Measurements from ENCODE around the gene TAS2R31.
"Not testable (repeated sequence)": the region's sequence is repeated elsewhere in the genome, so short reads cannot be mapped to it uniquely, and the experiment has no call there.

TAS2R31 gene

DNA sequence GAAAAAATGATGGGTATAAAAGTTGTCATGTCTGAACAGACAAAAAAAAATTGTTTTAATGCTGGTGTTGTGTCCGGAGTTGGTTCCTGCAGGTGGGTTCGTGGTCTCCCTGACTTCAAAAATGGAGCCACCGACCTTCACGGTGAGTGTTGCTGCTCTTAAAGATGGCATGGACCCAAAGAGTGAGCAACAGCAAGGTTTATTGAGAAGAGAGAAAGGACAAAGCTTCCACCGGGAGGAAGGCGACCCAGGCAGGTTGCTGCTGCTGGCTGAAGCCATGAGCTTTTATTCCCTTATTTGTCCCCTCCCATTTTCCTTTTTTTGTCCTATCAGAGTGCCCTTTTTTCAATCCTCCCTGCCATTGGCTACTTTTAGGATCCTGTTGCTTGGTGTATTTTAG lies at the start of gene TAS2R31:
Gene TAS2R31, minus strand, starts transcription at position 101 of the 400 bp plus-strand sequence. Its CDS starts 72 bp downstream, at position 29.
- in situ Hi-C loops (cut with HindIII; ENCODE audit: low sequenced_read_pairs), result no loop called here

DNA sequence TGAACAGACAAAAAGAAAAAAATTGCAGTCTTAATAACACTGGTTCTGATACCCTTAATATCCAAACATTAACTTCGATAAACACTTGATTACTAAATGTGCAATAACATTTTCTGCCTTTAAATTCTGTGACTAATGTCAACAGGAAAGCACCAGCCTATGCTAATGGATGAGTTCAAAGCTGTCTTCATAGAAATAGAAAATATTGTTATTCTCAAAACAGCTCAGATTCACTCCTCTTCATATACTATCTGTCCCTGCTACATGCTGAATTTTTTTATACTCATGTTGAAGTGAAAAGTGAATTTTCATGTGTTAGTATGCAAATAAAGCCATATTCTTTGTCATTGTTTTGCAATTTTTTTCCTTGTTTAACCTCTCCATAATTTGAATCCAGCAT lies 47.0 kb upstream of the TAS2R31 start:
- in situ Hi-C loops (cut with HindIII; ENCODE audit: low sequenced_read_pairs), result loop anchor here (10.0 kb wide), 1 partner anchor 63 kb away; no protein-coding TSS in a partner anchor

DNA sequence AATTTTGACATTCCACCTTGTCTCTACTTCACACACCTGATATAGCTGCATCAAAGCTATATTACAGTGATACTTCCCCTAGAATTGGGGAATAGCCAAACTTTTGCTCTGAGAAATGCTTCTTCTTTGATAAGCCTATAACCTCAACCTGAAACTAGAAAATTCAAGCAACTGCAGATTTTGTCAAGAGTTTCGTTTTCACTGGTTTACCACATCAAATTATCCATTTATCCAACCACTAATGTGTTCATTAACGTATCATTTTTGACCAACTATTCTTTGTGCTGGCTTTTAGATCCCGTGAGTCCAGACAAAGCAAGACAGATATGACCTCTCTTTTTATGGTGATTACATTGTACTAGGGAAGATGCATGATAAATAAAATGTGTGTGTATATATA lies 44.4 kb upstream of the TAS2R31 start:
- in situ Hi-C loops (cut with HindIII; ENCODE audit: low sequenced_read_pairs), result loop anchor here (10.0 kb wide), 1 partner anchor 61 kb away; no protein-coding TSS in a partner anchor

DNA sequence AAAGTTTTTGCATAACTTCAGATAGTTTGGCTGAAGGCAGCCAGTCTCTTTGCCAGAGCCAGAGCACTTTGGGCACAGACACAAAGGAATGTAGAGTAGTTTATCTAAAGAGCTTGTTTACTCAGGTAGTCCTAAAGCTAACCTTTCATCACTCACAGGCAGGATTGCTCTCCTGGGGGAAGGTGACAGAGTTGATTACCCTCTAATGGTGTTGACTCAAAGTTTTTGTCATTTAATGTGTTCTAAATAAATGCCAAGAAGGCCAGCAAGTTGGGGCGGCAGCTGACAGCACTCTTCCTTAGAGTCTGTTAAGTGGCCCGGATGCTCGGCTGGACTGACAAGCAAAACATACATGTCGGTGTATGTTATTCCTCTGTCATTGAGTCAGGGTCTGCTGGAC lies 40.2 kb upstream of the TAS2R31 start:
- in situ Hi-C loops (cut with HindIII; ENCODE audit: low sequenced_read_pairs), result loop anchor here (10.0 kb wide), 1 partner anchor 57 kb away; no protein-coding TSS in a partner anchor

DNA sequence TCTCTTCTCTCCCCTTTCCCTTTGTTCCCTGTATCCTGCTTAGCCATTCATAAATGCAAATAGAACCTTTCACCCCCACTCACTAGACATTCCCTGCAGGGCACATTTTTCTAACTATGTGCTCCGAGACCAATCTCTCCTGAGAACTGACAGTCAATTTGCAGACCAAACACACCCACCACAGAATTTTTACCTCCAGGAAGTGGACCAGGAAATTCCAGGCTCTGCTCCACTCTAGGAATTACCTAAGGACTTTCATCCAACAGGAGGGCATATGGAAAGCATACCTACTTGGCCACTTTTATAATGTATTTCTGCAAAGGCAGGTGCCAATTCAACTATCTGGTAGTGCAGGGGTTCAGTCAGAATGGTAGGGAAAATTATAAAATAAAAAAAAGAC lies 39.8 kb upstream of the TAS2R31 start:
- in situ Hi-C loops (cut with HindIII; ENCODE audit: low sequenced_read_pairs), result loop anchor here (10.0 kb wide), 1 partner anchor 56 kb away; no protein-coding TSS in a partner anchor

DNA sequence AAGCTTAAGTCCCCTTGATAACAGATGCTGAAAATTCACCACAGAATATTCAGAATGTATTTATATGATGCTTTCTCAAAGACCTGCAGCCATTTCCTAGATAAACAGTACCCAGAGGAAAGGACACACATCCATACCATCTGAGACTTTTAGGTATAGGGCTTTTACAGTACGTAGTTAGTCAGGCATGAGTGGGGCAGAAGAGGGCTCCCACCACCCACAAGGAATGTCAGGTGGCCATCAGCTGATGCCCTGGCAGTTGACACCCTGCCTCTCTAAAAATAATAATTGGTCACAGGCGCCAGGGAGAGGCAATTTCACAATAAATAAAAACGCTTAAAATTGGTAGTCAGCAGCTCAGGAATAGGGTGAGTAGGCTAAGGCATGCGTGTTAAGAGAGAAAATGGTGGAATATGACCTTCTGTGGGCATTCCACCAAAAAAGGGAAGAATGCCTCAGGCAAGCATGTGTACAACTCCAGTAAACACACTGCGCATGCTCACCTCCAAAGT lies 38.7 kb upstream of the TAS2R31 start:
- in situ Hi-C loops (cut with HindIII; ENCODE audit: low sequenced_read_pairs), result loop anchor here (10.0 kb wide), 1 partner anchor 55 kb away; no protein-coding TSS in a partner anchor

GRCh38 chr12:11067514-11067913 lies 36.3 kb upstream of the TAS2R31 start:
- in situ Hi-C loops (cut with HindIII; ENCODE audit: low sequenced_read_pairs), result no loop called here

- in situ Hi-C loops (cut with HindIII; ENCODE audit: low sequenced_read_pairs), result not testable (repeated sequence)
Observed at GRCh38 chr12:11062194-11062593, 31.0 kb upstream of the TAS2R31 start, which contains the start of gene TAS2R46. TSS of gene TAS2R46 (minus strand) at chr12:11062294. CDS start at chr12:11062294, 0 bp downstream.

DNA sequence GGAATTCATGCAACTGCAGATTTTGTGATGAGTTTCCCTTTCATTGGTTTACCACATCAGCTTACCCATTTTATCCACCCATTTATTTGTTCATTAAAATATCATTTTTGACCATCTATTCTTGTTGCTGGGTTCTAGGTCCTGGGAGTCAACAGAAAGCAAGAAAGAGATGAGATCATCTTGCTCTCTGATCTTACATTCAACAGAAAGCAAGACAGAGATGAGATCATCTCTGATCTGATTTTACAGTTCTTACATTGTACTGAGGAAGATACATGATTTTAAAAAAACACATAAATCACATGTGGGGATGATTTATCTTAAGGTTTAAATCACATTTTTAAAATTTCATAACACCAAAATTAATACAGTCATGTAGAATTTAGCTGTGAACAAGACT lies 28.6 kb upstream of the TAS2R31 start:
- in situ Hi-C loops (cut with HindIII; ENCODE audit: low sequenced_read_pairs), result no loop called here

DNA sequence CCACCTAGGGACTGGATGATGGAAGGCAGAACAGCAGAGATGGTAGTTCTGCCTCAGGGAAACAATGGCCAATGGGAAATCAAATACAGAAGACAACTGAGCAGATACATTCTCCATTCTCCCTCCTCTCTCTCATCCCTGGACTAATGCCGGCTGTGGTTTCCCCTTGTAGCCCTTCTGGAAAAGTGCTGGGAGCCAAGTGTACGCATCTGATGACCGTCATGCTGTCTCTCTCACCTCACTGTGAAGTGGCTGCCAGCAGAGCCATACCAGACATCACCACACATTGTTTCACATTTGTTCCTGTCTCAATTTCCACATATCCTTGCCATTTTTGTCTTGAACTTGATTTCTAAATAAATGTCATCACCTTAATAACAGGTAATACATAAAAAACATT lies 27.8 kb upstream of the TAS2R31 start:
- in situ Hi-C loops (cut with HindIII; ENCODE audit: low sequenced_read_pairs), result no loop called here

GRCh38 chr12:11055306-11055705 lies 24.1 kb upstream of the TAS2R31 start:
- in situ Hi-C loops (cut with HindIII; ENCODE audit: low sequenced_read_pairs), result no loop called here

GRCh38 chr12:11049806-11050531 lies 18.8 kb upstream of the TAS2R31 start:
- in situ Hi-C loops (cut with HindIII; ENCODE audit: low sequenced_read_pairs), result not testable (repeated sequence)

- in situ Hi-C loops (cut with HindIII; ENCODE audit: low sequenced_read_pairs), result not testable (repeated sequence)
Observed at GRCh38 chr12:11041366-11041765, 10.2 kb upstream of the TAS2R31 start.

DNA sequence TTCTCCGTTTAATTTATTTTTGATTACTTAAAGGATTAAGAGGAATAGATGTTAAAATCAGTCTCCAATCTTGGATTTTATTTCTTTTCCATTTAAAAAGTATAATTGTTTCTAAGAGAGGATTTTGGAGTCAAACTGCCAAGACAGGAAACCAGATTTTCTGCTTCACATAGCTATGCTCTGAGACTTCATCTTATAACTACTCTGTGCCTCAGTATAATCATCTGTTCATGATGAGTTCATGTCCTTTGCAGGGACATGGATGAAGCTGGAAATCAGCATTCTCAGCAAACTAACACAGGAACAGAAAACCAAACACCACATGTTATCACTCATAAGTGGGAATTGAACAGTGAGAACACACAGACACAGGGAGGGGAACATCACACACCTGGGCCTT lies 9.0 kb upstream of the TAS2R31 start:
- in situ Hi-C loops (cut with HindIII; ENCODE audit: low sequenced_read_pairs), result no loop called here

- in situ Hi-C loops (cut with HindIII; ENCODE audit: low sequenced_read_pairs), result no loop called here
Observed at GRCh38 chr12:11039171-11039570, 8.0 kb upstream of the TAS2R31 start.

DNA sequence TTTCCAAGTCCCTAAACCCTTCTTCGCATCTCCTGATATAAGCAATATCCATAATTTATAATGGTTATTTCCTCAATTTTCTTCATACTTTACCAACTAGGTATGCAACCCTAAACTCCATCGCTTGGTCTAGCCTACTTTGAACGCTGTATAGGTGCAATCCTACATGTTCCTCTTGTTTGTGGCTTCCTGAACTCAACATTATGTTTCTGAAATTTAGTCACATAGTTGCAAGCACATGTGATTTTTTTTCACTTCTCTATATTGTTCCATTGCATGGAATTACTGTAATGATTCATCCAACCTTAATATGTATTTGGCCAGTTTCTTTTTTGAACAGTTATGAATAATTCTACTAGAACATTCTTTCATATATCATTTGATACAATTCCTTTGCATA lies 2.8 kb upstream of the TAS2R31 start:
- in situ Hi-C loops (cut with HindIII; ENCODE audit: low sequenced_read_pairs), result not testable (repeated sequence)

- in situ Hi-C loops (cut with HindIII; ENCODE audit: low sequenced_read_pairs), result no loop called here
Observed at GRCh38 chr12:11026118-11026517, 5.1 kb downstream of the TAS2R31 start.

DNA sequence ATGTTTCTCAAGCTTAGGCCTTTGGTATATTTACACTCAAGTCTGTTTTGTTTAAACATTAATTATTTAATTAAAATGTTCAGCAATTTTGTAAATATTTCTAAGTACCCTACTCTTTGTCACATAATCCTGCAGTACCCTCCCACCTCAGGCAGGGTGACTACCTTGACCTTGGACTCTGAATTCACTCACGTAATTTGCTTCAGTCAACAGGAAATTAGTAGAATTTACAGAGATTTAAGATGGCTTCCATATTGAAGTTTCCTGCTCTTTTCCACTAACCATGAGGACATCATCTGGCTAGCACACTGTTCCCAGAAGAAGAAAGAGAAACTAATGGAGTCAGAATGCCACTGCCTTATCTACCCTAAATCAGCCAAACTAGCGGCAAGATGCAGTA lies 7.8 kb downstream of the TAS2R31 start:
- in situ Hi-C loops (cut with HindIII; ENCODE audit: low sequenced_read_pairs), result no loop called here

DNA sequence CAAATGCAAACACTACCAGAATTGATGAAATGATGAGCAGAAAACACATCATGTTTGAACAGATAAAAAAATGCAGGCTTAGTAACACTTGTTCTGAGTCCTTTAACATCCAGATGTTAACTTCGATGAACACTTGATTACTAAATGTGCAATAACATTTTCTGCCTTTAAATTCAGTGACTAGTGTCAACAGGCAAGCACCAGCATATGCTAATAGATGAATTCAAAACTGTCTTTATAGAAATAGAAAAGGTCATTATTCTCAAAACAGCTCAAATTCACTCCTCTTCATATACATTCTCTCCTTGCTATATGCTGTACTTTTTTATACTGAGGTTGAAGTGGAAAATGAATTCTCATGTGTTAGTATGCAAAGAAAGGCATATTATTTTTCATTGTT lies 8.7 kb downstream of the TAS2R31 start, which contains the start of gene TAS2R19:
Gene TAS2R19, minus strand, starts transcription at position 101 of the 400 bp plus-strand sequence. Its CDS starts 49 bp downstream, at position 52.
- in situ Hi-C loops (cut with HindIII; ENCODE audit: low sequenced_read_pairs), result no loop called here

- in situ Hi-C loops (cut with HindIII; ENCODE audit: low sequenced_read_pairs), result loop anchor here (10.0 kb wide), 1 partner anchor 58 kb away; no protein-coding TSS in a partner anchor
Observed at GRCh38 chr12:11016937-11017336, 14.3 kb downstream of the TAS2R31 start.

DNA sequence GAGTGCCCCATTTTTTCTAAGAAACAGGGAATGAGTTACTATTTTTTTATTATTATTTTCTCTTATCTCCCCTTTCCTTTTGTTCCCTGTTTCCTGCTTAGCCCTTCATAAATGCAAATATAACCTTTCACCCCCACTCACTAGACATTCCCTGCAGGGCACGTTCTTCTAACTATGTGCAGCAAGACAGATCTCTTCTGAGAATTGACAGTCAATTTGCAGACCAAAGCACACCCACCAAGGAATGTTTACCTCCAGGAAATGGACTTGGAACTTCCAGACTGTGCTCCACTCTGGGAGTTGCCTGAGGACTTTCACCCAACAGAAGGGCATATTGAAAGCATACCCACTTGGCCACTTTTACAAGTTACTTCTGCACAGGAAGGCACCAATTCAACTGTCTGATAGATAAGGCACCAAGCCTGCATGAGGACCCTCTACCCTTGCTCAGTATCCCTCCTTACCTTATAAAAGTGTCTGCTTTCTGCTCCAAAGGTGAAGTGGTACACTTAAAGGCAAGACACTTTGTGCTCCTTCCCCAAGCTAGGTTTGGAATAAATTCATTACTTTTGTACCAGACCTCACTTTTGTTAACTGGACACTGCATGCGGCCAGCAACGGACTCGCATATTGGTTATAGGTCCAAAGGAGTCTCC lies 15.3 kb downstream of the TAS2R31 start:
- in situ Hi-C loops (cut with HindIII; ENCODE audit: low sequenced_read_pairs), result loop anchor here (10.0 kb wide), 1 partner anchor 59 kb away; no protein-coding TSS in a partner anchor
